SK-N-SH (cell line): Measurements from ENCODE around the gene TIMP2. TPM values are rescaled to one million over a fixed set of nuclear protein-coding genes. Genes with fewer than 3 reads are reported as not detected.

ENCODE experiments used
- CTCF ChIA-PET: fragments of 300-600, 350-600 bp; formaldehyde crosslinking; extraction: SDS; loops from one replicate; lab custom pipeline; 2021; lab: Yijun Ruan, JAX
- POLR2A ChIA-PET: fragments of 350-600 bp; sonication (Branson Sonifier 250); formaldehyde crosslinking; extraction: SDS; loops from one replicate; lab custom pipeline; 2020; ENCODE audit warnings: antibody characterized with exemption, inconsistent platforms; lab: Yijun Ruan, JAX
- DNase-seq: peaks from one replicate; pipeline ENCODE4 v3.0.0; 2012
- H2AFZ ChIP-seq: fragments of 200-600 bp; sonication (generic); 2 replicates; pipeline ENCODE4 v1.8.1; 2016; ENCODE audit warnings: antibody characterized with exemption, mild to moderate bottlenecking, low read depth
- H3F3A ChIP-seq: fragments of 200-600 bp; sonication (generic); replicated peaks from 2 replicates; pipeline ENCODE3; 2016; ENCODE audit warnings: antibody characterized with exemption, mild to moderate bottlenecking; ENCODE audit not compliant: insufficient read depth
- H3K27ac ChIP-seq, 2 experiments: fragments of 200-500 bp in 1 of 2; fragments of 200-600 bp in 1 of 2; sonication (Bioruptor generic) in 1 of 2; sonication (generic), shearing (Covaris generic) in 1 of 2; 2 replicates each; pipeline versions ENCODE4 v1.5.1 to v1.6.1; 2014 to 2016; ENCODE audit warnings: low read depth in 2 of 2, inconsistent platforms in 1 of 2, low read length in 1 of 2, mild to moderate bottlenecking in 1 of 2, mixed read lengths in 1 of 2
- H3K27me3 ChIP-seq: fragments of 200-600 bp; sonication (generic), shearing (Covaris generic); 2 replicates; pipeline ENCODE4 v1.6.1; 2016; ENCODE audit warnings: mixed run types; ENCODE audit not compliant: insufficient read depth
- H3K36me3 ChIP-seq, 2 experiments: fragments of 200-500 bp in 1 of 2; fragments of 200-600 bp in 1 of 2; sonication (Bioruptor generic) in 1 of 2; sonication (generic) in 1 of 2; replicated peaks in 1 of 2; 2 replicates each; pipeline versions ENCODE3 to v1.5.1; 2014 to 2016; ENCODE audit warnings: low read length in 1 of 2, mild to moderate bottlenecking in 1 of 2; ENCODE audit not compliant: insufficient read depth in 2 of 2, control insufficient read depth in 1 of 2
- H3K4me1 ChIP-seq, 2 experiments: fragments of 200-500 bp in 1 of 2; fragments of 200-600 bp in 1 of 2; sonication (Bioruptor generic) in 1 of 2; sonication (generic), shearing (Covaris generic) in 1 of 2; 2 replicates each; pipeline versions ENCODE4 v1.5.1 to v1.6.1; 2014 to 2016; ENCODE audit warnings: low read depth in 1 of 2, low read length in 1 of 2, mixed run types in 1 of 2; ENCODE audit not compliant: insufficient read depth in 2 of 2, control insufficient read depth in 1 of 2
- H3K4me2 ChIP-seq: fragments of 200-600 bp; sonication (generic), shearing (Covaris generic); 2 replicates; pipeline ENCODE4 v1.6.1; 2017; ENCODE audit warnings: mixed run types
- H3K4me3 ChIP-seq, 2 experiments: fragments of 200-500 bp in 1 of 2; fragments of 200-600 bp in 1 of 2; sonication (Bioruptor generic) in 1 of 2; sonication (generic), shearing (Covaris generic) in 1 of 2; 2 replicates each; pipeline versions ENCODE4 v1.5.1 to v1.8.1; 2014 to 2016; ENCODE audit warnings: low read depth in 2 of 2, inconsistent platforms in 1 of 2, low read length in 1 of 2, mild to moderate bottlenecking in 1 of 2, mixed read lengths in 1 of 2, moderate library complexity in 1 of 2
- H3K79me2 ChIP-seq: fragments of 200-600 bp; sonication (generic); 2 replicates; pipeline ENCODE4 v1.8.1; 2017; ENCODE audit warnings: mild to moderate bottlenecking; ENCODE audit not compliant: insufficient read depth
- H3K9ac ChIP-seq: fragments of 200-600 bp; sonication (generic); 2 replicates; pipeline ENCODE4 v1.6.1; 2017; ENCODE audit warnings: mixed run types
- H3K9me2 ChIP-seq: fragments of 200-600 bp; sonication (generic); 2 replicates; pipeline ENCODE4 v1.6.1; 2017; ENCODE audit warnings: mixed run types
- H3K9me3 ChIP-seq: fragments of 200-600 bp; sonication (generic); 2 replicates; pipeline ENCODE4 v1.6.1; 2017; ENCODE audit warnings: mixed run types, mild to moderate bottlenecking, moderate library complexity
- H4K20me1 ChIP-seq: fragments of 200-600 bp; sonication (generic); 2 replicates; pipeline ENCODE4 v1.6.1; 2017; ENCODE audit warnings: mild to moderate bottlenecking, mixed run types; ENCODE audit not compliant: insufficient read depth
- CHD2 ChIP-seq: fragments of 150-350 bp; IDR thresholded peaks from 2 replicates; pipeline ENCODE4 v1.6.1; 2018; ENCODE audit warnings: low read length; ENCODE audit not compliant: partially characterized antibody
- EP300 ChIP-seq, 2 experiments: IDR thresholded peaks; 2 replicates each; pipeline versions ENCODE4 v1.4.0 to v1.6.1; 2012; ENCODE audit warnings: borderline replicate concordance in 1 of 2, low read depth in 1 of 2, low read length in 1 of 2
- FOXM1 ChIP-seq: IDR thresholded peaks from 2 replicates; pipeline ENCODE4 v1.4.0; 2012; ENCODE audit warnings: low read depth, mild to moderate bottlenecking
- GABPA ChIP-seq: IDR thresholded peaks from 2 replicates; pipeline ENCODE4 v1.4.0; 2012; ENCODE audit warnings: low read depth, mild to moderate bottlenecking
- GATA2 ChIP-seq: sonication (generic); formaldehyde crosslinking; IDR thresholded peaks from 2 replicates; pipeline ENCODE4 v1.5.0; 2020; ENCODE audit warnings: mild to moderate bottlenecking, missing genetic modification reagents
- IRF3 ChIP-seq: fragments of 150-350 bp; IDR thresholded peaks from 2 replicates; pipeline ENCODE4 v1.6.1; 2016; ENCODE audit warnings: mild to moderate bottlenecking, low read depth, low read length
- JUND ChIP-seq: IDR thresholded peaks from 2 replicates; pipeline ENCODE4 v1.4.0; 2012
- MAX ChIP-seq: IDR thresholded peaks from 2 replicates; pipeline ENCODE4 v1.4.0; 2012; ENCODE audit warnings: low read depth
- NRF1 ChIP-seq: IDR thresholded peaks from 2 replicates; pipeline ENCODE4 v1.6.1; 2012; ENCODE audit warnings: low read depth, mild to moderate bottlenecking, low read length
- PBX3 ChIP-seq: IDR thresholded peaks from 2 replicates; pipeline ENCODE4; 2012
- RAD21 ChIP-seq: IDR thresholded peaks from 2 replicates; pipeline ENCODE4 v1.6.1; 2012; ENCODE audit warnings: mild to moderate bottlenecking, low read length
- RFX5 ChIP-seq: IDR thresholded peaks from 2 replicates; pipeline ENCODE4 v1.6.1; 2012; ENCODE audit warnings: mild to moderate bottlenecking, improper control_type of control experiment, low read length
- RXRA ChIP-seq: IDR thresholded peaks from 2 replicates; pipeline ENCODE4 v1.4.0; 2012; ENCODE audit warnings: low read depth, mild to moderate bottlenecking, borderline replicate concordance
- TAF1 ChIP-seq: IDR thresholded peaks from 2 replicates; pipeline ENCODE4 v1.6.1; 2012; ENCODE audit warnings: low read depth, mild to moderate bottlenecking, low read length, moderate library complexity, borderline replicate concordance
- TCF12 ChIP-seq: IDR thresholded peaks from 2 replicates; pipeline ENCODE4 v1.4.0; 2012
- USF1 ChIP-seq: IDR thresholded peaks from 2 replicates; pipeline ENCODE4 v1.4.0; 2012; ENCODE audit warnings: low read depth, borderline replicate concordance
- YY1 ChIP-seq: IDR thresholded peaks from 2 replicates; pipeline ENCODE4 v1.4.0; 2012; ENCODE audit warnings: low read depth, mild to moderate bottlenecking
- whole genome bisulfite sequencing: methylation state at CpG from one replicate; pipeline ENCODE4 v1.1.6; 2017; ENCODE audit warnings: low lambda C conversion rate; 5-methylcytosine and 5-hydroxymethylcytosine counted together
- polyA plus RNA-seq, 3 experiments: library from polyadenylated mRNA; depleted of rRNA; stranded (reverse); fragments of >200 nt; gene quantifications; 2 replicates each; pipeline ENCODE4 v1.2.3, GENCODE V29; 2012

The TIMP2 gene
- polyA plus RNA-seq, 1 of the 3 experiments (the other 2 are of a cell fraction), result 441 TPM

GRCh38 chr17:78935419-78936323 lies 10.5 kb upstream of the TIMP2 start (continued):
- TF ChIP-seq RXRA (peak; percentile 96), JUND (peak; percentile 97), NRF1 (no peak), TAF1 (peak; percentile 49; the same call in 1 of the 2 replicates), EP300 (IDR thresholded peaks at IDR 0.05; ENCODE audit: borderline replicate concordance in 1 of 2, low read depth in 1 of 2, low read length in 1 of 2) (peak; percentile 55 to 97), CHD2 (peak; percentile 83), GATA2 (CRISPR knock-in tag) (no peak; the same call in 1 of the 2 replicates), GABPA (no peak), FOXM1 (peak; percentile 66; the same call in 1 of the 2 replicates), RAD21 (peak; percentile 22; the same call in 1 of the 2 replicates), MAX (peak; percentile 61; the same call in 1 of the 2 replicates), RFX5 (no peak), USF1 (peak; percentile 2; the same call in 1 of the 2 replicates)

- Histone ChIP-seq H2AFZ (no peak overlapping the region; the same call in 1 of the 2 replicates), H3K9ac (peak overlapping the region; percentile 73)
- DNase-seq, result no peak
Measured at GRCh38 chr17:78934681-78935418, 9.7 kb upstream of the TIMP2 start.

More at GRCh38 chr17:78934681-78935418, 9.7 kb upstream of the TIMP2 start:
- peak overlapping the region; percentile 23 to 55 for H3K4me3 ChIP-seq
- H3K27ac ChIP-seq, result peak overlapping the region; percentile 98
- H4K20me1 ChIP-seq, result no peaks in the 10 kb centered on the region
- H3K36me3 ChIP-seq, result no peaks in the 10 kb centered on the region
- ChIA-PET POLR2A (interaction anchor here (1.2 to 3.4 kb wide), 5 partner anchors 9 to 50 kb away, joined by 4 to 16 read pairs (median 5); partner anchors contain the start of gene TIMP2), CTCF (interaction anchor here (0.9 to 9.5 kb wide), 12 partner anchors 10 to 111 kb away, joined by 3 to 93 read pairs (median 4); partner anchors contain the start of gene TIMP2)
- no peak for TF ChIP-seq CHD2
- no peak for TF ChIP-seq PBX3
- no peak for TF ChIP-seq MAX
- TF ChIP-seq IRF3, result no peak
- no peak for TF ChIP-seq YY1
- no peak for TF ChIP-seq RFX5
- TF ChIP-seq TCF12, result no peak
- H3K4me2 ChIP-seq, result peak overlapping the region; percentile 88
- H3F3A ChIP-seq, result peaks cover 49% of the 10 kb centered on the region
- no peaks in the 10 kb centered on the region for H3K79me2 ChIP-seq
- H3K9me2 ChIP-seq, result no peaks in the 10 kb centered on the region
- 73% methylated on average over 19 of the region's 19 CpGs for WGBS
- H3K27me3 ChIP-seq, result no peaks in the 10 kb centered on the region
- peaks cover 45 to 50% of the 10 kb centered on the region in 2 experiments for H3K4me1 ChIP-seq
- H3K9me3 ChIP-seq, result no peaks in the 10 kb centered on the region
